SU-DHL-6 (cell line): ENCODE data around the gene DAPK1.

Experiments
- H2AFZ ChIP-seq: fragments of 200-600 bp; sonication (generic); 2 replicates; pipeline ENCODE4 v1.6.1; 2014; ENCODE audit warnings: low read depth, mild to moderate bottlenecking, moderate library complexity, mixed read lengths, antibody characterized with exemption, low read length; ENCODE audit not compliant: severe bottlenecking
- H3F3A ChIP-seq: fragments of 200-600 bp; shearing (Covaris generic); 2 replicates; pipeline ENCODE4 v1.6.0; 2016; ENCODE audit warnings: antibody characterized with exemption, mild to moderate bottlenecking; ENCODE audit not compliant: insufficient read depth
- H3K27ac ChIP-seq: fragments of 200-600 bp; sonication (generic); 2 replicates; pipeline ENCODE4 v1.5.1; 2016; ENCODE audit warnings: low read depth, mild to moderate bottlenecking, low read length, moderate library complexity, mixed read lengths
- H3K27me3 ChIP-seq: fragments of 200-600 bp; sonication (generic), shearing (Covaris generic); 2 replicates; pipeline ENCODE4 v1.6.0; 2014; ENCODE audit warnings: mild to moderate bottlenecking, low read length
- H3K36me3 ChIP-seq: fragments of 200-600 bp; sonication (generic); 2 replicates; pipeline ENCODE4 v1.6.1; 2014; ENCODE audit warnings: mild to moderate bottlenecking, low read length, mixed read lengths
- H3K4me2 ChIP-seq: fragments of 300-600, 200-600 bp; shearing (Covaris generic), sonication (generic); 2 replicates; pipeline ENCODE4 v1.6.0; 2014; ENCODE audit warnings: low read length, low read depth, mild to moderate bottlenecking; ENCODE audit not compliant: poor library complexity, severe bottlenecking
- H3K4me3 ChIP-seq: fragments of 200-600 bp; sonication (generic); 2 replicates; pipeline ENCODE4 v1.5.1; 2014; ENCODE audit warnings: antibody characterized with exemption, low read length, mild to moderate bottlenecking, mixed read lengths; ENCODE audit not compliant: insufficient read depth, poor library complexity, severe bottlenecking
- H3K79me2 ChIP-seq: fragments of 200-600 bp; sonication (generic); 2 replicates; pipeline ENCODE4 v1.6.1; 2014; ENCODE audit warnings: mild to moderate bottlenecking, low read length, moderate library complexity; ENCODE audit not compliant: insufficient read depth
- H3K9ac ChIP-seq: fragments of 200-600 bp; sonication (generic); 2 replicates; pipeline ENCODE4 v1.7.0; 2014; ENCODE audit warnings: mild to moderate bottlenecking, low read length
- H3K9me2 ChIP-seq: fragments of 200-600 bp; sonication (generic); replicated peaks from 2 replicates; pipeline ENCODE4 v1.6.1; 2014; ENCODE audit warnings: low read length; ENCODE audit not compliant: insufficient read depth
- H3K9me3 ChIP-seq: fragments of 200-600 bp; sonication (generic); 2 replicates; pipeline ENCODE4 v1.6.1; 2014; ENCODE audit warnings: low read length, mixed read lengths; ENCODE audit not compliant: insufficient read depth
- H4K20me1 ChIP-seq: fragments of 200-600 bp; sonication (generic); 2 replicates; pipeline ENCODE4 v1.6.1; 2014; ENCODE audit warnings: low read depth, mild to moderate bottlenecking, antibody characterized with exemption, low read length, moderate library complexity, mixed read lengths
- CTCF ChIP-seq: fragments of 200-600 bp; sonication (generic); IDR thresholded peaks from one replicate; pipeline ENCODE4 v1.5.1; 2017; ENCODE audit warnings: antibody characterized with exemption, mild to moderate bottlenecking, low read length, moderate library complexity; ENCODE audit not compliant: insufficient read depth, poor library complexity, severe bottlenecking
- EZH2phosphoT487 ChIP-seq: fragments of 200-600 bp; sonication (generic), shearing (Covaris generic); conservative IDR thresholded peaks from 2 replicates; pipeline ENCODE4 v1.6.1; 2018; ENCODE audit warnings: mild to moderate bottlenecking, antibody characterized with exemption, low read length, moderate library complexity, mixed read lengths

The DAPK1 gene

GRCh38 chr9:87664153-87665060 is 166.7 kb downstream of the DAPK1 start:
- peaks cover 5% of the 10 kb centered on the region; the same call in 1 of the 2 replicates for H3K9me3 ChIP-seq
- no peak overlapping the region for H3K4me3 ChIP-seq
- H3K4me2 ChIP-seq: no peak overlapping the region
- H3K79me2 ChIP-seq: no peaks in the 10 kb centered on the region
- TF ChIP-seq EZH2phosphoT487: no peak
- TF ChIP-seq CTCF: no peak
- H3K36me3 ChIP-seq: no peaks in the 10 kb centered on the region
- no peak overlapping the region for H2AFZ ChIP-seq
- no peaks in the 10 kb centered on the region for H3F3A ChIP-seq
- H4K20me1 ChIP-seq: no peaks in the 10 kb centered on the region
- no peaks in the 10 kb centered on the region for H3K27me3 ChIP-seq
- no peak overlapping the region for H3K27ac ChIP-seq
- no peak overlapping the region for H3K9ac ChIP-seq
- H3K9me2 ChIP-seq: no peaks in the 10 kb centered on the region

GRCh38 chr9:87665505-87665904 is 167.8 kb downstream of the DAPK1 start:
- Histone ChIP-seq H3K27me3 (no peaks in the 10 kb centered on the region), H3K4me3 (no peak overlapping the region), H3K9me3 (peaks cover 5% of the 10 kb centered on the region; the same call in 1 of the 2 replicates), H3K79me2 (no peaks in the 10 kb centered on the region), H3K27ac (no peak overlapping the region), H3K4me2 (no peak overlapping the region), H3K36me3 (no peaks in the 10 kb centered on the region), H3K9me2 (no peaks in the 10 kb centered on the region), H2AFZ (no peak overlapping the region), H3K9ac (no peak overlapping the region), H4K20me1 (no peaks in the 10 kb centered on the region), H3F3A (no peaks in the 10 kb centered on the region)
- no peak for TF ChIP-seq EZH2phosphoT487
- TF ChIP-seq CTCF: no peak

- Histone ChIP-seq H3K9me3 (peaks cover 5% of the 10 kb centered on the region; the same call in 1 of the 2 replicates), H3F3A (no peaks in the 10 kb centered on the region), H3K9ac (no peak overlapping the region), H3K27me3 (no peaks in the 10 kb centered on the region), H3K27ac (no peak overlapping the region), H4K20me1 (no peaks in the 10 kb centered on the region), H3K4me2 (no peak overlapping the region), H3K4me3 (no peak overlapping the region), H3K36me3 (no peaks in the 10 kb centered on the region), H3K79me2 (no peaks in the 10 kb centered on the region), H2AFZ (no peak overlapping the region), H3K9me2 (no peaks in the 10 kb centered on the region)
- TF ChIP-seq CTCF (no peak), EZH2phosphoT487 (no peak)
These were observed 169.6 kb downstream of the DAPK1 start for GRCh38 chr9:87667164-87667738.
